ENCODE results near the gene XXYLT1.

XXYLT1 gene

DNA sequence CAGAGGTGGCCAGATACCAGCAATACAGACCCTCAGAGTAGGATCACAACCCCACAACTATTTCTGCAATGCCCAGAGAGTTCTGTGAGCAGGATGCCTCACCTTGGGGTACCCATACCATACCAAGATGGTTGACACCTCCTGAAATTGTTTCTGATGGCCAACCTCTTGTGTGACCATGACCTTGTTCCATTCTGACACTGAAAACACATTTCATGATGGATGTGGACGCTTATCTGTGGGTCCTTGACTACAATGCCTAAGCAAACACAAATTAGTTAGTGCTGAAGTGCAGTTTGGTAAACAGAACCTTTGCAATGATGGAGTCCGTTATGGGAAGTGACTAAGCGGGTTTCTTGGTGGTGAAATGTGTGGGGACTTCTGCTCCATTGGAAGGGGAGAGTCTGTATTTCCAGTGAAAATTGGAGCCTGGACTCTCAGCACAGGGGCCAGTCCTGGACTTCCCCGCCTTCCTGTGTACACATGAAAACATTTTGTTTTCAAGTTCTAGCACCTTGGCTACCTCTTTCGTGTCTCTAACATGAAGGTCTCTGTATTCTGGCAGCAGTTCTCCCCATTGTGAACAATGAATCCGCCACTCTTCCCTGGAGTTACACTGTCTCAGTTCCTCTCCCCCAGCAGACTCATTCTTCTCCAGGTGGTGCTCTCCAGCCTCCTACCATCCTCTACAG lies 106.2 kb downstream of the XXYLT1 start:
- no peaks in the 10 kb centered on the region for H3K36me3 ChIP-seq (ENCODE audit: low read depth)
- ATAC-seq (ENCODE audit: low read depth), result no peak
- H3K4me1 ChIP-seq (ENCODE audit: insufficient read depth, poor library complexity, severe bottlenecking), result peaks cover 6% of the 10 kb centered on the region

GRCh38 chr3:195163719-195164572 lies 107.0 kb downstream of the XXYLT1 start:
- H3K4me1 ChIP-seq (ENCODE audit: insufficient read depth, poor library complexity, severe bottlenecking), result peaks cover 8% of the 10 kb centered on the region

More for the DNA sequence above, 106.2 kb downstream of the XXYLT1 start:
- TF ChIP-seq, protein P1, sequence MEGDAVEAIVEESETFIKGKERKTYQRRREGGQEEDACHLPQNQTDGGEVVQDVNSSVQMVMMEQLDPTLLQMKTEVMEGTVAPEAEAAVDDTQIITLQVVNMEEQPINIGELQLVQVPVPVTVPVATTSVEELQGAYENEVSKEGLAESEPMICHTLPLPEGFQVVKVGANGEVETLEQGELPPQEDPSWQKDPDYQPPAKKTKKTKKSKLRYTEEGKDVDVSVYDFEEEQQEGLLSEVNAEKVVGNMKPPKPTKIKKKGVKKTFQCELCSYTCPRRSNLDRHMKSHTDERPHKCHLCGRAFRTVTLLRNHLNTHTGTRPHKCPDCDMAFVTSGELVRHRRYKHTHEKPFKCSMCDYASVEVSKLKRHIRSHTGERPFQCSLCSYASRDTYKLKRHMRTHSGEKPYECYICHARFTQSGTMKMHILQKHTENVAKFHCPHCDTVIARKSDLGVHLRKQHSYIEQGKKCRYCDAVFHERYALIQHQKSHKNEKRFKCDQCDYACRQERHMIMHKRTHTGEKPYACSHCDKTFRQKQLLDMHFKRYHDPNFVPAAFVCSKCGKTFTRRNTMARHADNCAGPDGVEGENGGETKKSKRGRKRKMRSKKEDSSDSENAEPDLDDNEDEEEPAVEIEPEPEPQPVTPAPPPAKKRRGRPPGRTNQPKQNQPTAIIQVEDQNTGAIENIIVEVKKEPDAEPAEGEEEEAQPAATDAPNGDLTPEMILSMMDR (IDR thresholded peaks at IDR 0.05; ENCODE audit: poor library complexity, severe bottlenecking), result no peak
- Histone ChIP-seq H3K27ac (ENCODE audit: poor library complexity, severe bottlenecking) (no peak overlapping the region), H3K27me3 (ENCODE audit: insufficient read depth, poor library complexity, severe bottlenecking) (no peaks in the 10 kb centered on the region), H3K4me3 (ENCODE audit: severe bottlenecking) (no peak overlapping the region), H3K9me3 (ENCODE audit: severe bottlenecking) (no peaks in the 10 kb centered on the region)
- DNase-seq (ENCODE audit: low spot score), result no peak

GRCh38 chr3:195162816-195163215 lies 108.1 kb downstream of the XXYLT1 start:
- Histone ChIP-seq H3K4me3 (ENCODE audit: severe bottlenecking) (no peak overlapping the region), H3K9me3 (ENCODE audit: severe bottlenecking) (no peaks in the 10 kb centered on the region), H3K27me3 (ENCODE audit: insufficient read depth, poor library complexity, severe bottlenecking) (no peaks in the 10 kb centered on the region), H3K36me3 (ENCODE audit: low read depth) (no peaks in the 10 kb centered on the region), H3K4me1 (ENCODE audit: insufficient read depth, poor library complexity, severe bottlenecking) (peaks cover 8% of the 10 kb centered on the region), H3K27ac (ENCODE audit: poor library complexity, severe bottlenecking) (no peak overlapping the region)
- no peak for DNase-seq (ENCODE audit: low spot score)
- TF ChIP-seq, protein P1 (IDR thresholded peaks at IDR 0.05; ENCODE audit: poor library complexity, severe bottlenecking), result no peak
- no peak for ATAC-seq (ENCODE audit: low read depth)

More at GRCh38 chr3:195163719-195164572, 107.0 kb downstream of the XXYLT1 start:
- Histone ChIP-seq H3K27ac (ENCODE audit: poor library complexity, severe bottlenecking) (no peak overlapping the region), H3K36me3 (ENCODE audit: low read depth) (no peaks in the 10 kb centered on the region), H3K4me3 (ENCODE audit: severe bottlenecking) (no peak overlapping the region), H3K27me3 (ENCODE audit: insufficient read depth, poor library complexity, severe bottlenecking) (no peaks in the 10 kb centered on the region), H3K9me3 (ENCODE audit: severe bottlenecking) (no peaks in the 10 kb centered on the region)
- ATAC-seq (ENCODE audit: low read depth), result no peak
- no peak for DNase-seq (ENCODE audit: low spot score)
- TF ChIP-seq, protein P1 (IDR thresholded peaks at IDR 0.05; ENCODE audit: poor library complexity, severe bottlenecking), result no peak

- no peak for ATAC-seq (ENCODE audit: low read depth)
- TF ChIP-seq, protein P1 (IDR thresholded peaks at IDR 0.05; ENCODE audit: poor library complexity, severe bottlenecking), result no peak
- H3K4me1 ChIP-seq (ENCODE audit: insufficient read depth, poor library complexity, severe bottlenecking), result peaks cover 8% of the 10 kb centered on the region
Measured at GRCh38 chr3:195162033-195162669, 108.8 kb downstream of the XXYLT1 start.

More at GRCh38 chr3:195162033-195162669, 108.8 kb downstream of the XXYLT1 start:
- Histone ChIP-seq H3K9me3 (ENCODE audit: severe bottlenecking) (no peaks in the 10 kb centered on the region), H3K4me3 (ENCODE audit: severe bottlenecking) (no peak overlapping the region), H3K27me3 (ENCODE audit: insufficient read depth, poor library complexity, severe bottlenecking) (no peaks in the 10 kb centered on the region), H3K27ac (ENCODE audit: poor library complexity, severe bottlenecking) (no peak overlapping the region), H3K36me3 (ENCODE audit: low read depth) (no peaks in the 10 kb centered on the region)
- no peak for DNase-seq (ENCODE audit: low spot score)

All from RWPE2 (cell line).